GOT3 (cell line): ENCODE results near the gene TRPM2.

Experiments
- DNase-seq: peaks from one replicate; lab custom pipeline; 2025; ENCODE audit warnings: mixed read lengths; lab: John Stamatoyannopoulos, UW

Gene TRPM2

DNA sequence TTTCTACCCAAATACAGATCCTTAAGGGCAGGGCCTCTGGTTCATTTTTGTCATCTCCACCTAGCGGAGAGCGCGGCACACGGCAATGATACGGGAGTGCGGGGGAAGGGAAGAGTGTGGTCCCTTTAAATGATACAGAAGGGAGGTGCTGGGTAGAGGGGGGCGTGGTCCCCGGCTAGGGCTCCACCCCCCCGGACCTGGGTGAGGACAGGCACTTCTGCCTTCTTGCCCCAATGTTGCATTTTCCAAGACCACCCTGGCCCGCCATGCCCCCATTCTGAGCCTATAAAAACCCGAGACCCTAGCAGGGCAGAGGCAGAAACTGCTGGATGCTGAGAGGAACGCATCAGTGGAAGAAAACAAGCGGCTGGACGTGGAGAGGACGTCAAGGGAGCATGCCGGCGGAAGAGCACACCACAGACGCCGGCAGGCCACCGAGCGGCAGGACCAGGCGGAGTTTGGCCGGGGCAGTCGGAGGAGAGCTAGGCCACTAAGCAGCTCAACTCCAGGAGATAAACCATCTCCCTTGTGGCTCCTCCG is 131.9 kb downstream of the TRPM2 start:
- no peak for DNase-seq

GRCh38 chr21:44485796-44486195 is 132.4 kb downstream of the TRPM2 start:
- no peak for DNase-seq

DNA sequence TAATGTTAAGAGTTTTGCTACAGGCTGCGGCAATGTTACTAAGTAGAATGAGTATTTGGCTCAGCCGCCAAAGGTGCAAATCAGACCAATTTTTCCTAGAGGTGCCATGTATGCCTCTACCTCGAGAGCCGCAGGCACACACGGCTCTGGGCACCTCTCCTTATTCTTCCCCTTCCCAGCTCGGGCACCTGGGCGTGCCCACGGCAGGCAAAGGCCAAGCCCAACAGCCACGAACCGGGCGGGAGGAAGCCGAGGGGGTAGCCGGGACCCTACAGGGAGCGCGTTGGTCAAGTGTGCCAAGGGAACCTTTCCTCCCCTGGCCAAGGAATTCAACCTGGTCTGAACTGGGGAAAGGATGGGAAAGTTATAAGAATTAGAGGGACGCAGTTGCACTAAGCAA is 132.9 kb downstream of the TRPM2 start:
- DNase-seq, result no peak

- DNase-seq, result no peak
Observed at GRCh38 chr21:44487831-44488230, 134.4 kb downstream of the TRPM2 start.

DNA sequence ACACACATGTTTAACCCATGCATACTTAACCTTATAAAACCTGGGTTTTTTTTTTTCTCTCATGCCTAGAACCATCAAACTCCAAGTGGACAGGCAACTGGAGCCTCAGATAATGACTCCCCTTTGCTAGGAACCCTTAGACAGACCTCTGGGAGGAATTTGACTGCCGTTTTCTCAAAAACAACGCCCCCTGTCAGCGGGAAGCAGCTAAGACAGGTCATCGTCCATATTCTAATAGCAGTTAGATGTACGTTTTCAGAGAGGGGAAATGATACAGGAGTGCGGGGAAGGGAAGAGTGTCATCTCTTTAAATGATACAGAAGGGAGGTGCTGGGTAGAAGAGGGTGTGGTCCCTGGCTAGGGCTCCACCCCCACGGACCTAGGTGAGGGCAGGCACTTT is 136.5 kb downstream of the TRPM2 start:
- no peak for DNase-seq

GRCh38 chr21:44490405-44490804 is 137.0 kb downstream of the TRPM2 start:
- DNase-seq, result no peak

DNA sequence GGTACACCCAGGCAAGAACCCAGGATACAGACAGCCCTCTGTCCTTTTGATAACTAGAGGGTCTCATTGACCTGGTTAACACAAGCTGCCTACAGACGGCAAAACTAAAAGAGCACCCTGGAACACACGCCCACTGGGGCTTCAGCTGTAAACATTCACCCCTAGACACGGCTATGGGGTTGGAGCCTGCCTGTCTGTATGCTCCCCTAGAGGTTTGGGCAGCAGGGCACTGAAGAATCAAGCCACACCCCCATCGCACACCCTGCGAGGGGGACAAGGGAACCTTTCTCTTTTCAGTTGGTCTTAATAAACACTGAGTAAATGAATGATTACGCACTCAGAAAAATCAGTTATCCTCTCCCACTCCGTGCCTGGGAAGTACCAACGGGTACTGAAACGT is 137.4 kb downstream of the TRPM2 start:
- no peak for DNase-seq
